ENCODE data around the gene DPP7.

The DPP7 gene

DNA sequence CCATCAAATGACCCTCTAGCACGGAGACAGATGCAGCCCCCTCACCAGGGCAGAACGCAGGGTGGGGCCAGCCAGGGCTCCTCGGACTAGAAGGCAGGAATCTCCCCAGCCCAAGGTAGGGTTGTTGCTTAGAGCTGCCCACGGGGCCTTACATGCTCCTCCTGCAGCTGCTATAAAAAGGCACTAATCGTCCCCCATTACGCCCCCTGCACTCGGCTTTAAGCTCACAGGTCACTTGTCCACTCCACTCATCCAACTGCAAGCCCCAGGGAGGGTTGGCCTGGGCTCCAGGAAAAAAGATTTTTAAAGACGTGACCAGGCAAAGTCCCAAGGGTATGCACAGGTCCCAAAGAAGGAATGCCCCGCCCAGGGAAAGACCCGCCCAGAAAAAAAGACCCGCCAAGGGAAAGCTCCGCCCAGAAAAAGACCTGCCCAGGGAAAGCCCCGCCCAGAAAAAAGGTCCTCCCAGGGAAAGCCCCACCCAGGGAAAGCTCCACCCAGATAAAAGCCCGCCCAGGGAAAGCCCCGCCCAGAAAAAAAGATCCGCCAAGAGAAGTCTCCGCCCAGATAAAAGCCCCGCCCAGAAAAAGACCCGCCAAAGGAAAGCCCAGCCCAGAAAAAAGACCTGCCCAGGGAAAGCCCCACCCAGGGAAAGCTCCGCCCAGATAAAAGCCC is 35.5 kb upstream of the DPP7 start:
- peak overlapping the region in 8 of 11 experiments; percentile 12 to 71 (median 57); a peak in 13 of 22 replicates for H3K9ac ChIP-seq
- H3K9me3 ChIP-seq (replicated peaks in 1 of 11) = no peaks in the 10 kb centered on the region
- peaks cover 0 to 15% (median 2%) of the 10 kb centered on the region in 11 experiments; a peak in 6 of 22 replicates for H4K20me1 ChIP-seq
- H3K4me3 ChIP-seq = peak overlapping the region in 8 of 10 experiments; percentile 15 to 52 (median 39); a peak in 13 of 20 replicates
- peak overlapping the region in 8 of 11 experiments; percentile 5 to 65 (median 54); a peak in 12 of 22 replicates for H3K27ac ChIP-seq
- no peaks in the 10 kb centered on the region for H3K36me3 ChIP-seq
- H3K4me1 ChIP-seq = peaks cover 12 to 33% (median 30%) of the 10 kb centered on the region in 10 experiments; a peak in 19 of 20 replicates
- H3K27me3 ChIP-seq = no peaks in the 10 kb centered on the region
- no peak for TF ChIP-seq Cebpa-rat (IDR thresholded peaks at IDR 0.05)
- peak overlapping the region; percentile 43 to 99 (median 82) for H3K4me2 ChIP-seq

GRCh38 chr9:137149363-137149762 is 34.8 kb upstream of the DPP7 start:
- Histone ChIP-seq H3K4me1 (peaks cover 12 to 33% (median 30%) of the 10 kb centered on the region in 10 experiments; a peak in 19 of 20 replicates), H3K9me3 (replicated peaks in 1 of 11) (no peaks in the 10 kb centered on the region), H4K20me1 (peaks cover 0 to 15% (median 2%) of the 10 kb centered on the region in 11 experiments; a peak in 6 of 22 replicates), H3K4me3 (peak overlapping the region in 5 of 10 experiments; percentile 15 to 52 (median 35); a peak in 4 of 20 replicates), H3K9ac (peak overlapping the region in 7 of 11 experiments; percentile 12 to 71 (median 63); a peak in 12 of 22 replicates), H3K36me3 (no peaks in the 10 kb centered on the region), H3K27ac (peak overlapping the region in 6 of 11 experiments; percentile 38 to 65 (median 57); a peak in 8 of 22 replicates), H3K4me2 (peak overlapping the region; percentile 43 to 99 (median 82)), H3K27me3 (no peaks in the 10 kb centered on the region)
- no peak for TF ChIP-seq Cebpa-rat (IDR thresholded peaks at IDR 0.05)

DNA sequence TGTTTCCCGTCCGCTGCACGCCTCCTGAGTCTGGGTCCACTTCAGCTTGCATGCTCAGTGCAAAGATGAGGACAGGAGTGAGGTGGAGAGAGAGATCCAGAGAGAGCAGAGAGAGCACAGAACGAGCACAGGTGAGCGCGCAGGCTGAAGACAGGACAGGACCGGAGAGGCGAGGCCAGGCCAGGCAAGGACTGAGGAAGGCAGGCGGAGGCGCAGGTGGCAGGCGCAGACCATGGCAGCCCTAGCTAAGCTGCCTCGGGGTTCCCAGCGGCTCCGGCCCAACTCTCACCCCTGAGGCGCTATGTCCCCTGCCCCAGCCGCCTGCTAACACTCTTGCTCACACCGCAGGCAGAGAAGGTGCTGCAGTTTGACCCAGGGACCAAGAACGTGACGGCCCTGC is 34.1 kb upstream of the DPP7 start:
- Histone ChIP-seq H3K4me3 (no peak overlapping the region; a peak in 1 of 20 replicates), H3K4me2 (peak overlapping the region; percentile 14 to 99 (median 82); a peak in 19 of 22 replicates), H3K27me3 (peaks cover 0 to 4% (median 0%) of the 10 kb centered on the region in 11 experiments; a peak in 2 of 22 replicates), H3K9me3 (replicated peaks in 1 of 11) (no peaks in the 10 kb centered on the region), H4K20me1 (peaks cover 0 to 19% (median 2%) of the 10 kb centered on the region in 11 experiments; a peak in 7 of 22 replicates), H3K4me1 (peaks cover 12 to 35% (median 30%) of the 10 kb centered on the region in 10 experiments; a peak in 19 of 20 replicates), H3K27ac (no peak overlapping the region), H3K36me3 (no peaks in the 10 kb centered on the region), H3K9ac (peak overlapping the region in 2 of 11 experiments; percentile 66 to 71; a peak in 2 of 22 replicates)
- TF ChIP-seq Cebpa-rat (IDR thresholded peaks at IDR 0.05) = no peak

GRCh38 chr9:137148242-137148641 is 33.7 kb upstream of the DPP7 start:
- TF ChIP-seq Cebpa-rat (IDR thresholded peaks at IDR 0.05) = no peak
- peak overlapping the region; percentile 14 to 99 (median 82); a peak in 16 of 22 replicates for H3K4me2 ChIP-seq
- H3K36me3 ChIP-seq = no peaks in the 10 kb centered on the region
- peaks cover 0 to 8% (median 0%) of the 10 kb centered on the region in 11 experiments; a peak in 3 of 22 replicates for H3K27me3 ChIP-seq
- H3K4me3 ChIP-seq = no peak overlapping the region
- no peak overlapping the region for H3K9ac ChIP-seq
- H3K27ac ChIP-seq = no peak overlapping the region
- no peaks in the 10 kb centered on the region for H3K9me3 ChIP-seq (replicated peaks in 1 of 11)
- H3K4me1 ChIP-seq = peaks cover 12 to 39% (median 30%) of the 10 kb centered on the region in 10 experiments; a peak in 19 of 20 replicates
- peaks cover 0 to 23% (median 2%) of the 10 kb centered on the region in 11 experiments; a peak in 7 of 22 replicates for H4K20me1 ChIP-seq

DNA sequence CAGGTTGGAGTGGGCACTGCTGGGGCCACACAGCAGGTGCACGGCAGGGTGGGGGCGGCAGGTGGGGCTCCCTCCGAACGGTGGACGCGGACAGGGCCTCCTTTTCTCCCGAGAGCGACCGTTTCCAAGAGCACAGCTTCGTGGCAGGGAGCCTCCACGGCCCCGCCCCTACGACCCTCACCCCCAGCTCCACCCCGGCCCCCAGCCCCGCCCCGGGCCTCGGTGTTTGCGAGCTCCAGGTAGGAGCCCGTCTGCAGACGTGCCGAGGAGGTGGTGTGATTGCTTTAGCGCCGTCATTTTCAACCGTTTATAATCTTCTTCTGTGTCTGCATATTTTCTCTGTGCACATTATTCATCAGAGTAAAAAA is 33.2 kb upstream of the DPP7 start:
- no peaks in the 10 kb centered on the region for H3K9me3 ChIP-seq (replicated peaks in 1 of 11)
- no peak overlapping the region for H3K4me3 ChIP-seq
- no peak overlapping the region for H3K27ac ChIP-seq
- H4K20me1 ChIP-seq = peaks cover 0 to 27% (median 2%) of the 10 kb centered on the region in 11 experiments; a peak in 7 of 22 replicates
- no peak for TF ChIP-seq Cebpa-rat (IDR thresholded peaks at IDR 0.05)
- peaks cover 0 to 12% (median 3%) of the 10 kb centered on the region in 11 experiments; a peak in 5 of 22 replicates for H3K27me3 ChIP-seq
- H3K36me3 ChIP-seq = no peaks in the 10 kb centered on the region
- H3K4me2 ChIP-seq = peak overlapping the region in 10 of 11 experiments; percentile 9 to 99 (median 50); a peak in 11 of 22 replicates
- H3K9ac ChIP-seq = no peak overlapping the region
- peaks cover 12 to 43% (median 30%) of the 10 kb centered on the region in 10 experiments; a peak in 19 of 20 replicates for H3K4me1 ChIP-seq

DNA sequence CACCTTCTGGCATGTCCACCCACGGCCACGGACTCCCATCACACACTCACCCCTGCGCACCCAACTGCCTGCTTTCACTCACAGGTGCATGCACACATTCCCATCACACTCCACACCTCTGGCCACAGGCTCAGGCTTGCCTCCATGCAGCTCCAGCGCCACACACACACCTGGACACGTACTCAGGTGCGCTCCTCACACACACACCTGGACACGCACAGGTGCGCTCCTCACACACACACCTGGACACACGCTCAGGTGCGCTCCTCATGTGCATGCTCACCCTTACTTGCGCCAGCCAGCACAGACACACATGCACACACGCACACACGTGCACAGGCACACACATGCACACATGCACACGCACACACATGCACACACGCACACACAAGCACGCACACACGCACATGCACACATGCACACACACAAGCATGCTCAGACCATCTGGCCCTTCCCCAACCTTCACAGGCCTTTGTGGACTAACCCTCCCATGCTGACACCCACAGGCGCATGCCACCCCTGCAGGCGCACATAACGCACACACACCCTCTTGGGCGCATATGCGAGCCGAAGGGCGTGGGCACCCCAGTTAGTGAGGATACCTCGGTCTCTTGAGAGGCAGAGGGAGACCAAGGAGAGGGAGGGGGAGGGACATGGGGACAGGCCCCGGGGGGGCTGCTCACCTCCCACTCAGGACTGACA is 32.7 kb upstream of the DPP7 start:
- Histone ChIP-seq H3K27me3 (peaks cover 0 to 18% (median 6%) of the 10 kb centered on the region in 11 experiments; a peak in 6 of 22 replicates), H3K9ac (no peak overlapping the region), H3K27ac (no peak overlapping the region), H3K4me1 (peaks cover 12 to 44% (median 30%) of the 10 kb centered on the region in 10 experiments; a peak in 19 of 20 replicates), H3K9me3 (replicated peaks in 1 of 11) (no peaks in the 10 kb centered on the region), H4K20me1 (peaks cover 0 to 30% (median 2%) of the 10 kb centered on the region in 11 experiments; a peak in 7 of 22 replicates), H3K36me3 (no peaks in the 10 kb centered on the region), H3K4me3 (no peak overlapping the region), H3K4me2 (peak overlapping the region in 9 of 11 experiments; percentile 9 to 40 (median 27); a peak in 9 of 22 replicates)
- no peak for TF ChIP-seq Cebpa-rat (IDR thresholded peaks at IDR 0.05)

DNA sequence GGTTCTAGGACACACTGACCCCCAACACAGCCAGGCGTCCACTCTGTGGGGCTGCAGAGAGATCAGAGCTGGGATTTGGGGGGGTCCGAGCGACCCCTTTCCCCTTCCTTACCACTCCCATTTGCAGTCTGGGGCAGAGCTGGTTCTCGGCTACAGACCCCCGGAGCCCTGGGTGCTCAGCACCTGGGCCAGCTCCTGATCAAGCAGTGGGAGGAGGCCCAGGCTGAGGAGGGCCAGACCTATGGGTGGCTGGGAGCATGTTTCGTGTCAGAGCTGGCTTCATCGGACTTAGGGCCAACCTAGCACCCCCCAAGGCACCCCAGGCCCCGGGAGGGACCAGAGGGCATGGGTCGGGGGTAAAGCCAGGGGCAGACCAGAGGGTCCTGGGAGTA is 32.0 kb upstream of the DPP7 start:
- Histone ChIP-seq H3K4me2 (no peak overlapping the region), H3K9me3 (replicated peaks in 1 of 11) (no peaks in the 10 kb centered on the region), H3K4me1 (peaks cover 12 to 44% (median 30%) of the 10 kb centered on the region in 10 experiments; a peak in 19 of 20 replicates), H3K27me3 (peaks cover 0 to 25% (median 7%) of the 10 kb centered on the region in 11 experiments; a peak in 11 of 22 replicates), H3K36me3 (no peaks in the 10 kb centered on the region), H3K9ac (no peak overlapping the region), H3K4me3 (no peak overlapping the region), H3K27ac (no peak overlapping the region), H4K20me1 (peaks cover 0 to 37% (median 2%) of the 10 kb centered on the region in 11 experiments; a peak in 7 of 22 replicates)
- no peak for TF ChIP-seq Cebpa-rat (IDR thresholded peaks at IDR 0.05)

DNA sequence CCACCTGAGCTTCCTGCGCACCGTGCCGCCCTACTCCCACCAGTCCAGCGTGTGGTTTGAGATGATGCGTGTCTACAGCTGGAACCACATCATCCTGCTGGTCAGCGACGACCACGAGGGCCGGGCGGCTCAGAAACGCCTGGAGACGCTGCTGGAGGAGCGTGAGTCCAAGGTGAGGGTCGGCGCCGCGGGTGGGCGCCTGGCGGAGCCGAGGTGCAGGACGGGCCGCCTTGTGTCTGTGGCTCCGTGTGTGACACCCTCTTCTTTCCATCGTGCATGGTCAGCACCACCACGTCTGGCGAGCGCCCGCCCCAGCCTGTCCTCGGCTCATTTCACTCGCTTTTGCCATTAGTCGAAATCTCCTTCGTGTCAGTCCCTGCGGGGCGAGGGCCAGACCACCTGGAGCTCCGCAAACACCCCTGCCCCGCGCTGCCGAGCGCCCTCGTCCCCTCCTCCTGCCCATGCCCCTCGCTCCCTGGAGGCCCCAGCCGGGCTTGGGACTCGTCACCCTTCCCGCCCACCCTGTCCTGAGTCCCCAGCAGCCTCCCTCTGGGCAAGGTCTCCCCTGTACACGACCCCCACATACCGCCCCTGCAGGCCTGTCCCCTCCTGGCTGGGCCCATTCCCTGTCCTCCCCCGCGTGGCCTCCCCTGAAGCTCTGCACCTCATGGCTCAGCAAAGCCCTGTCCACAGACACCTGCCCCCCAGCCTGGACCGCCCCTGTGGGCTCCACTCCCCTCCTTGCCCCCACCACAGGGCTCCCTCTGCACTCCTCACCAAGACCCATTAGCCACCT is 31.4 kb upstream of the DPP7 start:
- peaks cover 0 to 43% (median 2%) of the 10 kb centered on the region in 11 experiments; a peak in 7 of 22 replicates for H4K20me1 ChIP-seq
- H3K9me3 ChIP-seq (replicated peaks in 1 of 11) = no peaks in the 10 kb centered on the region
- H3K4me3 ChIP-seq = no peak overlapping the region
- no peak overlapping the region for H3K9ac ChIP-seq
- no peaks in the 10 kb centered on the region for H3K36me3 ChIP-seq
- H3K27me3 ChIP-seq = peaks cover 5 to 31% (median 13%) of the 10 kb centered on the region in 11 experiments; a peak in 18 of 22 replicates
- peaks cover 12 to 47% (median 30%) of the 10 kb centered on the region in 10 experiments; a peak in 19 of 20 replicates for H3K4me1 ChIP-seq
- no peak for TF ChIP-seq Cebpa-rat (IDR thresholded peaks at IDR 0.05)
- no peak overlapping the region for H3K27ac ChIP-seq
- no peak overlapping the region for H3K4me2 ChIP-seq

Data from BLaER1 treated with 17β-estradiol and CSF1 and Interleukin-3, amounts not matched to agents 10 nM and 100 nM (cell line).